ENCODE results near the gene BCAP29. TPM values are rescaled to one million over a fixed set of nuclear protein-coding genes. Genes with fewer than 3 reads are reported as not detected.

The BCAP29 gene
- total RNA-seq, 1 experiment from 2014 or later, result 43.2 TPM

DNA sequence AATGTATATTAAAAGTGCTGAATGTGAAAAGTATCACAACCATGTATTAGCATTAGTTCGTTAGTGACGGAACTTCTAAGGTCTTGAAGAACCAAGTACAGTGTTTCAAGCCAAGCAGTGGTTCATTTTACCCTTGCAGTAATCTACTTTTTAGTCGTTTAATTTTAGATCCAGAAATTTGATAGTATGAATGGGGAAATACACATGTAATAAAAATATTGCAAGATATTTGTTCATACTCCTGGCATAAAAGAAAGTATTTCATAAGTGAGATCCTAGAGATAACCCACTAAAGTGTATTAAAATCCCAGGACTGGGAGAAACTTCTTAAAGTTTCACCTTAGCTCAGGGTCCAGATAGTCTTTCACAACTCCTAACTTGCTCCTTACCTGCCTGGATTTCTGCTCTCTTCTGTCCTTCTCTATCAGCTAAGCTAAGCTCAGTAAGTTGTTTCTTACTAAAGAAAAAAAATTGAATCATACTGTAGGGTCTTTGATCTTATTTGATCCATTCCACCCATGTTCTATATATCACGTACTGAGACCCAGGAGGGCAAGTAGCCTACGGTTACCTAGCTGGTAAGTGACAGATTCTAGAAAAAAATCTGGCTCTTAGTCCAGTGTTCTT is 1.5 kb downstream of the BCAP29 start (continued):
- no peak for TF ChIP-seq SIN3A (IDR thresholded peaks at IDR 0.05; ENCODE audit: low read depth)
- TF ChIP-seq CBX3 (IDR thresholded peaks at IDR 0.05; ENCODE audit: low read depth), result no peak
- no peak for TF ChIP-seq ZFX (IDR thresholded peaks at IDR 0.05)
- no peak for TF ChIP-seq ELF1 (IDR thresholded peaks at IDR 0.05; ENCODE audit: borderline replicate concordance, low read depth)
- no peak for TF ChIP-seq TCF7L2 (IDR thresholded peaks at IDR 0.05; ENCODE audit: borderline replicate concordance, extremely low read depth, insufficient read depth, insufficient read length)
- no peak for TF ChIP-seq EZH2phosphoT487 (IDR thresholded peaks at IDR 0.05; ENCODE audit: borderline replicate concordance)
- TF ChIP-seq YY1 (IDR thresholded peaks at IDR 0.05; ENCODE audit: extremely low read depth, insufficient replicate concordance, low read depth, low read length), result no peak
- no peak for TF ChIP-seq POLR2A (IDR thresholded peaks at IDR 0.05; ENCODE audit: borderline replicate concordance, extremely low read depth, insufficient read depth, insufficient read length)
- no peak for TF ChIP-seq POLR2AphosphoS5 (IDR thresholded peaks at IDR 0.05; ENCODE audit: low read depth, low read length)

DNA sequence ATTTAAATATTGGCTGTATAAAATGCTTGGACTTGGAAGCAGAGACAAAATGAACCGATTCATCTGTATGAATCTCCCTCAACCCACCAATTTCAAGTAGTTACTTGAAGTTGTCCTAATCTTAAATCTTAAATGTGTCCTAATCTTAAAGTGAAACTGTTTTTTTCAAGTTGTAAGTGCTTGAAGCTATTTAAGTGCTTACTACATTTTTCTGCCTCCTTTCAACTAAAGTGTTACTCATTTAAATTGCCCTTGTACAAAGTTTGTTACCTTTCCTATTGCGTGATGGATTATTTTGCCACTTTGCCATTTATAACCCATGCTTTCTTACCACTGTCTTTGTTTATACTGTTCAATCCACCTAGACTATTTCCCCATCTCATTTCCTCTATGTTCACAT is 2.8 kb downstream of the BCAP29 start:
- ChIA-PET CTCF (no interaction called here), POLR2A (interaction anchor here (1.0 kb wide), 1 partner anchor 14 kb away, joined by 3 read pairs; no protein-coding TSS in a partner anchor), RAD21 (ENCODE audit: low non-redundant PET in 1 of 2, low total read pairs in 2 of 2, uncharacterized antibody in 2 of 2, unreplicated experiment in 2 of 2) (no interaction called here)
- Histone ChIP-seq H3K4me1 (ENCODE audit: control insufficient read depth in 1 of 2, insufficient read depth in 2 of 2, low read length in 2 of 2) (peaks cover 2 to 14% of the 10 kb centered on the region in 2 experiments; a peak in 3 of 4 replicates), H3K9me3 (ENCODE audit: control insufficient read depth in 1 of 2, insufficient read depth in 1 of 2, low read depth in 1 of 2, low read length in 2 of 2) (no peaks in the 10 kb centered on the region), H3K27ac (ENCODE audit: low read depth, low read length) (no peak overlapping the region), H3K4me3 (replicated peaks in 1 of 2; ENCODE audit: low read depth in 1 of 2, low read length in 2 of 2) (no peak overlapping the region), H3K36me3 (ENCODE audit: control insufficient read depth in 1 of 2, insufficient read depth in 2 of 2, low read length in 2 of 2) (0 out of 4 replicates have a peak, but pooled peaks cover 0 to 2% of the 10 kb centered on the region in 2 experiments), H3K79me2 (ENCODE audit: insufficient read depth, low read length) (peaks cover 32% of the 10 kb centered on the region), H3K4me2 (ENCODE audit: low read length) (no peak overlapping the region), H4K20me1 (ENCODE audit: insufficient read depth) (no peaks in the 10 kb centered on the region), H2AFZ (ENCODE audit: low read depth, low read length, poor library complexity, severe bottlenecking) (no peak overlapping the region), H3K9me2 (ENCODE audit: insufficient read depth) (no peaks in the 10 kb centered on the region), H3K9ac (ENCODE audit: low read length) (no peak overlapping the region), H3K27me3 (ENCODE audit: insufficient read depth, low read length) (no peaks in the 10 kb centered on the region)
- intact Hi-C loops (cut with micrococcal nuclease), result loop anchor here (10.0 kb wide), 3 partner anchors 142 to 388 kb away; no protein-coding TSS in a partner anchor
- ATAC-seq (no peak), DNase-seq (ENCODE audit: low read depth, low spot score) (no peak)
- BruUV-seq (replicated peaks), result no TSS peak
- TF ChIP-seq RAD21 (IDR thresholded peaks at IDR 0.05; ENCODE audit: low read depth) (no peak), SP1 (IDR thresholded peaks at IDR 0.05; ENCODE audit: low read depth) (no peak), ZBTB33 (IDR thresholded peaks at IDR 0.05; ENCODE audit: extremely low read depth, insufficient replicate concordance, low read length) (no peak), EZH2phosphoT487 (IDR thresholded peaks at IDR 0.05; ENCODE audit: borderline replicate concordance) (no peak), EGR1 (IDR thresholded peaks at IDR 0.05; ENCODE audit: low read depth) (no peak), TCF7L2 (IDR thresholded peaks at IDR 0.05; ENCODE audit: borderline replicate concordance, extremely low read depth, insufficient read depth, insufficient read length) (no peak), POLR2AphosphoS5 (IDR thresholded peaks at IDR 0.05; ENCODE audit: low read depth, low read length) (no peak)
- TF ChIP-seq, protein P1, sequence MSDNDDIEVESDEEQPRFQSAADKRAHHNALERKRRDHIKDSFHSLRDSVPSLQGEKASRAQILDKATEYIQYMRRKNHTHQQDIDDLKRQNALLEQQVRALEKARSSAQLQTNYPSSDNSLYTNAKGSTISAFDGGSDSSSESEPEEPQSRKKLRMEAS (IDR thresholded peaks at IDR 0.05), result no peak
- TF ChIP-seq, protein P2, sequence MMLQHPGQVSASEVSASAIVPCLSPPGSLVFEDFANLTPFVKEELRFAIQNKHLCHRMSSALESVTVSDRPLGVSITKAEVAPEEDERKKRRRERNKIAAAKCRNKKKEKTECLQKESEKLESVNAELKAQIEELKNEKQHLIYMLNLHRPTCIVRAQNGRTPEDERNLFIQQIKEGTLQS (IDR thresholded peaks at IDR 0.05), result no peak
- TF ChIP-seq, protein P3, sequence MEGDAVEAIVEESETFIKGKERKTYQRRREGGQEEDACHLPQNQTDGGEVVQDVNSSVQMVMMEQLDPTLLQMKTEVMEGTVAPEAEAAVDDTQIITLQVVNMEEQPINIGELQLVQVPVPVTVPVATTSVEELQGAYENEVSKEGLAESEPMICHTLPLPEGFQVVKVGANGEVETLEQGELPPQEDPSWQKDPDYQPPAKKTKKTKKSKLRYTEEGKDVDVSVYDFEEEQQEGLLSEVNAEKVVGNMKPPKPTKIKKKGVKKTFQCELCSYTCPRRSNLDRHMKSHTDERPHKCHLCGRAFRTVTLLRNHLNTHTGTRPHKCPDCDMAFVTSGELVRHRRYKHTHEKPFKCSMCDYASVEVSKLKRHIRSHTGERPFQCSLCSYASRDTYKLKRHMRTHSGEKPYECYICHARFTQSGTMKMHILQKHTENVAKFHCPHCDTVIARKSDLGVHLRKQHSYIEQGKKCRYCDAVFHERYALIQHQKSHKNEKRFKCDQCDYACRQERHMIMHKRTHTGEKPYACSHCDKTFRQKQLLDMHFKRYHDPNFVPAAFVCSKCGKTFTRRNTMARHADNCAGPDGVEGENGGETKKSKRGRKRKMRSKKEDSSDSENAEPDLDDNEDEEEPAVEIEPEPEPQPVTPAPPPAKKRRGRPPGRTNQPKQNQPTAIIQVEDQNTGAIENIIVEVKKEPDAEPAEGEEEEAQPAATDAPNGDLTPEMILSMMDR (IDR thresholded peaks at IDR 0.05 in 2 of 3, conservative IDR thresholded peaks at IDR 0.05 in 1 of 3; ENCODE audit: borderline replicate concordance in 1 of 3, insufficient read depth in 1 of 3, low read depth in 2 of 3, low read length in 2 of 3), result no peak
